ENCODE data around the gene BRD7. TPM values are rescaled to one million over a fixed set of nuclear protein-coding genes. Genes with fewer than 3 reads are reported as not detected.

Gene BRD7
- total RNA-seq, 2 experiments from 2014 or later = 87.9 to 103 TPM

DNA sequence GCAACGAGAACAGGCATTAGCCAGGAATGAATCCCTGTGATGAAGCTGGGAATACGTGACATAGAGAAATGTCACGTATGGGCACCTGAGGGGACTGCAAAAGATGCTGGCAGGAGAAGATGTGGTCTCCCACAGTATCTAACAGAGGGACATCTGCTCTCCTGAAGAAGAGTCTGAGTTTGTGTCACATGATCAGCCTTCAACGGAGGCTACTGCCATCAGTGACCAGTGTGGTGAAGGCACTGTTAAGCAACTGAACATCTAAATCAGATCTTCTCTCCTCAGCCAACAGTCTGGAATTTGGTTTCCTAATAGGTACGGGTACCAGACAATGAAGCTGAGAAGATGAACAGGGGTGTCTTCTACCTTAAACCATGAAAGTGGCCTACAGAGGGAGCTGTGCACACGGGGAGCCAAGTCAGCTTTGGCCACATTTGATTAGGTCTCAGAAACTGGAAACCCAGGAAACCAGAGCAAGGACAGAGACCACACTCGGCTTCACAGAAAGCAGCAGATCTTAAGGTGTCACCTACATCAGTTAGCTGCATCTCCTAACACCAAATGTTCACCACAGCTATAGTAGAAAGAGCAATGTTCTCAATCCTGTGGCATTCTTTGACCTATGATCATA lies 41.8 kb downstream of the BRD7 start:
- Mint-ChIP-seq H3K27me3 (no peaks in the 10 kb centered on the region), H3K9me3 (no peaks in the 10 kb centered on the region), H3K4me1 (ENCODE audit: low read depth) (peaks cover 58% of the 10 kb centered on the region), H3K4me3 (no peak overlapping the region), H3K36me3 (peaks cover 46% of the 10 kb centered on the region), H3K27ac (peak overlapping the region; percentile 45)
- ChIA-PET CTCF (interaction anchor here (0.7 to 10.9 kb wide), 45 partner anchors 8 to 479 kb away, joined by 3 to 302 read pairs (median 5); partner anchors contain the start of genes BRD7 and CNEP1R1), POLR2A (interaction anchor here (0.8 to 1.5 kb wide), 10 partner anchors 10 to 261 kb away, joined by 3 to 20 read pairs (median 3); partner anchors contain the start of gene HEATR3)
- intact Hi-C loops (cut with micrococcal nuclease) = loop anchor here (1.0 to 10.0 kb wide), 8 partner anchors 8 to 1962 kb away; no protein-coding TSS in a partner anchor
- peak; percentile 81 for DNase-seq

DNA sequence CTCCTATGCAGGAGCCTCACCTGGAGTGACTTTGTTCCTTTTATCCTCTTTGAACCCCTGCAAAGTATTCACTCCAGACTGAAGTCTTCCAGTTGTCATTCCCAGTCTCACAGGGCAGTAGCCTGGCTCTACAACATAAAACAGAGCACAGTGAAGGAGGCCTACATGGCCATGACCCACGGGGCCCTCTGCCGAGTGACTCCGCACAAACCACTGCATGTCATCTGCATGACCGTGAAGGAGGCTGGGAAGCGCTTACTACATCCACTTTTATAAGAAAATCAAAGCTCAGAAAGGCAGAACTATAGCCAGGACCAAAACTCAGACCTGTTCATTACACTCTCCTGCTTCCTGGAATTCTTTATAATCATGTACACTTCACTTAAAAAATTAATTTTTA lies 42.5 kb downstream of the BRD7 start:
- no peak for DNase-seq
- Mint-ChIP-seq H3K4me3 (no peak overlapping the region), H3K4me1 (ENCODE audit: low read depth) (peaks cover 54% of the 10 kb centered on the region), H3K36me3 (peaks cover 45% of the 10 kb centered on the region), H3K27me3 (no peaks in the 10 kb centered on the region), H3K27ac (no peak overlapping the region), H3K9me3 (no peaks in the 10 kb centered on the region)
- intact Hi-C loops (cut with micrococcal nuclease) = loop anchor here (2.0 to 10.0 kb wide), 2 partner anchors 111 to 1961 kb away; no protein-coding TSS in a partner anchor
- ChIA-PET CTCF (interaction anchor here (0.7 to 10.9 kb wide), 20 partner anchors 8 to 480 kb away, joined by 4 to 302 read pairs (median 10); partner anchors contain the start of gene CNEP1R1), POLR2A (interaction anchor here (0.9 to 1.5 kb wide), 3 partner anchors 12 to 106 kb away, joined by 3 to 20 read pairs (median 4); no protein-coding TSS in a partner anchor)

DNA sequence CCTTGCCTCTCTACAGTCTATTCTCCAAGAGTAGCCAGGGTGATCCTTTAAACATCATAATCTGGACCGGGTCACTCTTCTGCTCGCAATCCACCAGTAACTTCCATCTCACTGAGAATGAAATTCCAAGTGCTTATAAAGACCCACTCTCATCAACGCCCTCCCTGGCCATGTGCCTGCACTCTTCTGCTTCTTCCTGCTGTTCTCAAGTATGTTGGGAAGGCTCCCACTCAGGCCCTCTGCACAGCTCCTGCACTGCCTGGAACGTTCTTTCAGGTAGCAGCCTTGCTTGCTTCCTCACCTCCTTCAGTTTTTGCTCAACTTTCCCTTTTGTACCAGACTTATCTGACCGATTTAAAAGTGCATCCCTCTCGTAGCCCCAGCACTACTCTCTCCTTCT lies 44.4 kb downstream of the BRD7 start:
- Mint-ChIP-seq H3K4me1 (ENCODE audit: low read depth) (peaks cover 44% of the 10 kb centered on the region), H3K36me3 (peaks cover 49% of the 10 kb centered on the region), H3K27me3 (no peaks in the 10 kb centered on the region), H3K9me3 (no peaks in the 10 kb centered on the region), H3K27ac (peak overlapping the region; percentile 47), H3K4me3 (no peak overlapping the region)
- POLR2A ChIA-PET = no interaction called here
- no peak for DNase-seq
- intact Hi-C loops (cut with micrococcal nuclease) = loop anchor here (10.0 kb wide), 1 partner anchor 1960 kb away; no protein-coding TSS in a partner anchor
- CTCF ChIA-PET = interaction anchor here (1.7 to 10.9 kb wide), 3 partner anchors 32 to 482 kb away, joined by 5 to 302 read pairs (median 40); no protein-coding TSS in a partner anchor

DNA sequence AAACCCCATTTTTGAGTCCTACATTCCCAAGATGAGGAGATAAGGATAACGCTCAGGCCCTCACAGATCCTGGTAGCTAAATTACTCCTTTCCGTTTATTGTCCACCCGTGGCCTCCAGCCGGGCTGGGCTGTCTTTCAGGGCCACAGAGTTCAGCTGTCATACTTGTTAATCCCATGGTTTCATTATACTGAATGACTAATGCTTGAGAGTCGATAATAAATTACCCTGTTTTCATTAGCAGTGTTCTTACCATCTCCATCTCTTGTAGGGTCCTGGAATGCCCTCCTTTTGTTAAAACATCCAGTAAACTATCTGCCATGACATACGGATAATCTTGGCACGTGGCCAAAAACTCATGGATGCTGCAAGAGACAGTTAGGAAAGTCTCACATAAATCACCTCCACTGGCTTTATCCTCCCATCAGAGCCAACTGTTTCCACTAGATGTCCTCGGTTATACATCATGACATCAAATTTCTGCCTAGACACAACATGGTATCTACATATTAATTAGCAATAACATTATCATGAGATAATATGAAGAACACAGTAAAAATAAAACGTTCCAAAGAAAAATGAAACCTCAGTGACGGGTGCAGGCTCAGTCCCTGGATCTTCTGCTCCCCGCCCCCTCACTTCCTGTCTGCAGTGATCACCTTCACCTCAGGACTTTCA lies 45.3 kb downstream of the BRD7 start:
- no peak overlapping the region for H3K4me3 Mint-ChIP-seq
- no peaks in the 10 kb centered on the region for H3K27me3 Mint-ChIP-seq
- no peak for DNase-seq
- ChIA-PET POLR2A (no interaction called here), CTCF (interaction anchor here (0.7 to 10.9 kb wide), 7 partner anchors 33 to 483 kb away, joined by 3 to 302 read pairs (median 5); no protein-coding TSS in a partner anchor)
- peaks cover 45% of the 10 kb centered on the region for H3K4me1 Mint-ChIP-seq (ENCODE audit: low read depth)
- H3K27ac Mint-ChIP-seq = peak overlapping the region; percentile 47
- peaks cover 48% of the 10 kb centered on the region for H3K36me3 Mint-ChIP-seq
- intact Hi-C loops (cut with micrococcal nuclease) = loop anchor here (10.0 kb wide), 1 partner anchor 1959 kb away; no protein-coding TSS in a partner anchor
- no peaks in the 10 kb centered on the region for H3K9me3 Mint-ChIP-seq

DNA sequence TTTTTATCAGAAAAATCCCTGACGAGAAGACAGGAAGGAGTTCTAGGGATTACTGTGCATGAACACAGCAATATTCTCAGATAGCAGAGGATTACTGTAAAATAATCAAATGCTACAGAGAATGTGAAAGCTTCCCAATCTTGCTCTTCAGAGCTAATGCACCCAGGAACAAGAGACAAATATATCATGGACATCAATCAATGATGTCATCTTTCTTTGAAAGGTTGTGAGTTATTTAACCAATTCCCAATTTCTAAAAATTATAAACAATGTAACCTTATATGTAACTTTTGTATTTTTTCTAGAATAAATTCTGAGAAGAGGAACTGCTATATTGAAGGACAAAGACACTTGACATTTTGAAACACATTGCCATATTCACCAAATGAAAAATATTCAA lies 46.5 kb downstream of the BRD7 start:
- intact Hi-C loops (cut with micrococcal nuclease) = loop anchor here (10.0 kb wide), 1 partner anchor 1958 kb away; no protein-coding TSS in a partner anchor
- H3K27me3 Mint-ChIP-seq = no peaks in the 10 kb centered on the region
- peaks cover 53% of the 10 kb centered on the region for H3K36me3 Mint-ChIP-seq
- H3K27ac Mint-ChIP-seq = no peak overlapping the region
- H3K4me1 Mint-ChIP-seq (ENCODE audit: low read depth) = peaks cover 35% of the 10 kb centered on the region
- ChIA-PET CTCF (interaction anchor here (0.7 to 10.9 kb wide), 5 partner anchors 34 to 484 kb away, joined by 3 to 302 read pairs (median 3); no protein-coding TSS in a partner anchor), POLR2A (no interaction called here)
- DNase-seq = no peak
- no peaks in the 10 kb centered on the region for H3K9me3 Mint-ChIP-seq
- no peak overlapping the region for H3K4me3 Mint-ChIP-seq

DNA sequence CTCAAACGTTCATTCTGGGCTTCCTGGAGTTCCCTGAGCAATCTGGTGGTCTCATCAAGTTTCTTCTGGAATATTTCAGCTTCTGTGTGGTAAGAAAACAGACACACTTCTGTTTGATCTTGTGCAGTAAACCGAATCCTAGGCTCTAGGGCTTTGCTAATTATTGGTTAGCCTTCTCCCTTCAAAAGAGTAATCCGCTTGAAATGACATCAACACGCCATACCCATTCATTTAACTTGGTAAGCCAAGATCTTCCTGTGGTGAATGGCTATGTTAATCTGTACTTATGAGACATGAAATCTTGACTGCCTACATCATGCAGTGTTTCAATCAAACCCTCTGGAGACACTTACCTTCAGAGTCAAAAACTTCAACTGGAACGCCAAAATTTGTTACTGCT lies 48.5 kb downstream of the BRD7 start:
- DNase-seq = no peak
- peaks cover 66% of the 10 kb centered on the region for H3K36me3 Mint-ChIP-seq
- H3K4me3 Mint-ChIP-seq = no peak overlapping the region
- H3K27ac Mint-ChIP-seq = peak overlapping the region; percentile 29
- peaks cover 33% of the 10 kb centered on the region for H3K4me1 Mint-ChIP-seq (ENCODE audit: low read depth)
- no peaks in the 10 kb centered on the region for H3K9me3 Mint-ChIP-seq
- ChIA-PET CTCF (interaction anchor here (1.1 to 10.9 kb wide), 2 partner anchors 36 to 295 kb away, joined by 3 to 302 read pairs; partner anchors contain the start of gene CNEP1R1), POLR2A (no interaction called here)
- intact Hi-C loops (cut with micrococcal nuclease) = loop anchor here (10.0 kb wide), 1 partner anchor 1956 kb away; no protein-coding TSS in a partner anchor
- no peaks in the 10 kb centered on the region for H3K27me3 Mint-ChIP-seq

DNA sequence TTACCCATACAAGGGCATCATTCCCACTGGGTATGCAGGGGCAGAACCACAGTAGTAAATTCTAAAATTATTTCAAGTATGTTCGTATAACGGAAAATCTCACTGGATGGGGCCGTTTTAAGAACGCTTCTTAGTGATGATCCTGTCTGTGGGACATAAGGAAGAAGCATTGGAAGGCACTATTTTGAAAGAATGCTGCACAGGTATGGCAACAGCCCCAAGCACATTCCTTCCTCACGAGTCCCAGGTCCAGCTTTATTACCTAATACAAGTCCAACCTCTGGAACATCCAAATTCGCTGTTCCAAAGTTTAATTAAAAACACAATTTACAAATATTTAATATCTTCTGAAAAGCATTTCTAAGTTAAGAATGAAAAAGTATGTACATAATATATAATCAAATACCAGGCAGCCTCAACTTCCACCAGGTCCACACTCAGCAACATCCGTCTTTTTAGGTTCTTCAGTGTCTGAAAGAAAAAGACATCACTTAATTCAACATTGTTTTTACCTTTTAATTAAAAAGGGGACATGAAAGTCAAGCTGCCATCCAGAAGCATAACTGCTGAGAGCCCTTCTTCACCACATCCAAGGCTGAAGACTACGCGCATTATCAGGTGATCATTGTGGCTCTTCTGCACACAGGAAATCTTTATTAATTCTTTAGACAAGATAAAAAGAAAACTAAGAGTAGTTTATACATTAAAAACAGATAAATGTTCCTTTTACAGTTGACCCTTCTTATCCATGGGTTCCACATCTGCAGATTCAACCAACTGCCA lies 49.8 kb downstream of the BRD7 start:
- peak overlapping the region; percentile 30 for H3K27ac Mint-ChIP-seq
- no peaks in the 10 kb centered on the region for H3K9me3 Mint-ChIP-seq
- no peaks in the 10 kb centered on the region for H3K27me3 Mint-ChIP-seq
- no peak for DNase-seq
- H3K4me3 Mint-ChIP-seq = no peak overlapping the region
- H3K4me1 Mint-ChIP-seq (ENCODE audit: low read depth) = peaks cover 26% of the 10 kb centered on the region
- ChIA-PET CTCF (interaction anchor here (1.4 kb wide), 1 partner anchor 8 kb away, joined by 4 read pairs; no protein-coding TSS in a partner anchor), POLR2A (no interaction called here)
- peaks cover 65% of the 10 kb centered on the region for H3K36me3 Mint-ChIP-seq
- intact Hi-C loops (cut with micrococcal nuclease) = no loop called here

DNA sequence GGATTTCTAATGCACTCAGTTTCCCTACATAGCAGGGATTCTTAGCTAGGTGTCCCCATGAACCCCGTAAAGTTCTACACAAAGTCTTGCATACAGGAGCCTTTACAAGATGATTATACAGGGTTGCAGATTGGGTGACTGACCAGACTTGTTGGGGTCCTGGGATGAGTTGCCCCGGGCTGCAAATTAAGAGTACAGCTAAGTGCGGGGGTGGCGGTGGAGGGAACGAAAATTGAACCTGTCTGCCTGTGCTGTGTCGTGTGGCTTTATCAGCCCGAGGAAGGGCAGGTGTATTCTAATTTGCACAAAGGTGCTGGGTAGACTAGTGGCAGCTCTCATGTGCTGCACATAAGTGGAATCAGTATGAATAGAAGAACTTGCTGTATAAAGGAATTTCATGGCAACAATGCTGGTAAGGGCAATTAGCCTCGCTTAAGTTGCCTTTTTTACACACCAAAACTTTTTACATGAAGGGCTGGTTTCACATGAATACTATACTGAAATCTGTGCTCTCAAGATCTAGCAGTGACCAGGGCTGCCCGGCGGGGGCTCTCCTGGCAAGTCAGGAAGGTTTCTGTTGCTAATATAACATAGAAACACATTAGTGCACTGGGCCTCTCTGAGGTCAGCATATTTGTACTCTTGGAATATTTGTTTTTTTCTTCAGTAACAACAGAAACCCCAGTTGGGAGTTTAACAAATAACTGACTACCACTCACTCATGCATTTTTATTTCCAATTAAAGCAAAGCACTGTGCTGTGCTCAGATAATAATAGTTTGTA lies 51.7 kb downstream of the BRD7 start:
- CTCF ChIA-PET = interaction anchor here (1.4 to 4.7 kb wide), 3 partner anchors 9 to 38 kb away, joined by 4 to 27 read pairs (median 5); no protein-coding TSS in a partner anchor
- peak; percentile 10 for DNase-seq
- H3K4me3 Mint-ChIP-seq = no peak overlapping the region
- peak overlapping the region; percentile 54 for H3K27ac Mint-ChIP-seq
- no peaks in the 10 kb centered on the region for H3K9me3 Mint-ChIP-seq
- H3K36me3 Mint-ChIP-seq = peaks cover 70% of the 10 kb centered on the region
- peaks cover 27% of the 10 kb centered on the region for H3K4me1 Mint-ChIP-seq (ENCODE audit: low read depth)
- intact Hi-C loops (cut with micrococcal nuclease) = no loop called here
- no peaks in the 10 kb centered on the region for H3K27me3 Mint-ChIP-seq
- POLR2A ChIA-PET = no interaction called here

DNA sequence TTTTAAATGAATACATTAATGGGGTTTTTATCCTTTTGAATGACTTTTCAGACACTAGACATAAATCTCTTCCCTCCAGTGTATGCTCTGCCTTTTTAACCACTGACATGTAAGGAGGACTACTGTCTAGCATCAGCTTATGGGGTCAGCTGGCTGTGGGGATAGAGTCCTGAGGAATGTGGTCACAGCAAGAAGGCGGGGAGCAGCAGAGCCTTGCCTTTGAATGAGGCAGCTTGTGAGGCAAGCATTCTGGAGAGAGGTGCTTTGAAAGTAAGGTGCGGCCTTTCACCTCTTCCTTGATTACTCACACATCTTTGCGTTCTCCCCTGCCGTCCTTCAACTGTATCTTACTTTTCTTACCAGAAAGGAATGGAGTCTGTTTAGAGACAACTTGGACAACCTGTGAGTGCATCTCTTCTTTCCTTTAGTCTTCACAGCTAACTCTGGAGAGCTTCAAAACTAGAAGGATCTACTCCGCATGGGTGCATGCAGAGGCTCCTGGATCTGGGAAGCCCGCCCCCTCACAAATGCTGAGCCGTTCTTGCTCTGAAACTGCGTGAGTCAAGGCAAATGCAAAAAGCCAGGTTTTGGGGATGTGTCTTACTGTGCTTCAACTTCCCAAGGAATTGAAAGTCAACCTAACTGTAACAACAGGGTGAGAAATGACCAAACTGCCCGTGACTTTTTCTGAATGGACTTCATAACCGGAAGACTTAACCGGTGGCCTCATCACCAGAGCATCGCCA lies 52.5 kb downstream of the BRD7 start:
- Mint-ChIP-seq H3K27ac (peak overlapping the region; percentile 54), H3K9me3 (no peaks in the 10 kb centered on the region), H3K27me3 (no peaks in the 10 kb centered on the region), H3K36me3 (peaks cover 69% of the 10 kb centered on the region), H3K4me3 (no peak overlapping the region), H3K4me1 (ENCODE audit: low read depth) (peaks cover 28% of the 10 kb centered on the region)
- ChIA-PET POLR2A (interaction anchor here (0.6 kb wide), 1 partner anchor 15 kb away, joined by 3 read pairs; no protein-coding TSS in a partner anchor), CTCF (interaction anchor here (2.0 to 4.7 kb wide), 2 partner anchors 10 to 39 kb away, joined by 5 to 27 read pairs; no protein-coding TSS in a partner anchor)
- DNase-seq = peak; percentile 10
- intact Hi-C loops (cut with micrococcal nuclease) = no loop called here

DNA sequence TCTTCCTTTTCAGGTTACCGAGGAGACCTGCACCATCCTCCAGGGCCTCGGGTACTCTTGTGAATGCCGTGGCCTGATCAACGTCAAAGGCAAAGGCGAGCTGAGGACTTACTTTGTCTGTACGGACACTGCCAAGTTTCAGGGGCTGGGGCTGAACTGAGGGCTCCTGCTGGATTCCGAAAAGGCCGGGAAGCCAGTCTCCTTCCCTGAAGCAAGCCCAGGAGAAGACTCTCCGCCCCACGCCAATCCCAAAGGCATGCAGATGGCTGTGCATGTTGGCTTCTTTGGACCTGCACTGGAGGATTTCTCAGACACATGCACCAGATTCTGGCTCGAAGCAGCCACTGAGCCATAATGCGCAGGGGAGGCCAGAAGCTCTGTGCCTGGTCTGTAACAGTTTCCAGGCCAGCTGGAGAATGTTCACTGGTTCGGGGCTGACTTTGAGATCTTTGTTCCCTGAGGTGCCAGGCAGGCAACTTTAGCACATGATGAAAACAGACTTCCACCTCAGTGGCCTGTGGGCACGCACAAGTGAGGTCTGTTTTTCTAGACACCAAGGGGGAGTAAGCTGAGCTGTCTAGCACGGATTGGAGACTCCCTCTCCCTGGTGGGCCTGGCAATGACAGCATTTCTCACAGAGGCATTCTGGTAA lies 53.3 kb downstream of the BRD7 start:
- Mint-ChIP-seq H3K4me3 (no peak overlapping the region), H3K36me3 (peaks cover 62% of the 10 kb centered on the region), H3K9me3 (no peaks in the 10 kb centered on the region), H3K4me1 (ENCODE audit: low read depth) (peaks cover 28% of the 10 kb centered on the region), H3K27ac (peak overlapping the region; percentile 78), H3K27me3 (no peaks in the 10 kb centered on the region)
- DNase-seq = peak; percentile 8
- ChIA-PET CTCF (interaction anchor here (2.0 to 4.7 kb wide), 3 partner anchors 11 to 491 kb away, joined by 5 to 27 read pairs (median 8); no protein-coding TSS in a partner anchor), POLR2A (interaction anchor here (0.6 to 1.3 kb wide), 2 partner anchors 12 to 14 kb away, joined by 3 read pairs; no protein-coding TSS in a partner anchor)
- intact Hi-C loops (cut with micrococcal nuclease) = no loop called here
